Activated T-cell treated with anti-CD3 and anti-CD28 coated beads for 48 hours (primary cell): Measurements from ENCODE around the gene GPRIN1.

Experiments
- DNase-seq: peaks from one replicate; pipeline ENCODE4 v3.0.0-alpha.2; 2020; ENCODE audit warnings: low read depth

Gene GPRIN1

GRCh38 chr5:176643491-176644219, 33.7 kb upstream of the GPRIN1 start:
- DNase-seq = no peak

- no peak for DNase-seq
Observed at GRCh38 chr5:176642675-176643490, 32.9 kb upstream of the GPRIN1 start.

- DNase-seq = no peak
Observed at GRCh38 chr5:176640616-176641015, 30.7 kb upstream of the GPRIN1 start.

- no peak for DNase-seq
Observed at GRCh38 chr5:176639981-176640380, 30.0 kb upstream of the GPRIN1 start.

GRCh38 chr5:176639208-176639607, 29.3 kb upstream of the GPRIN1 start:
- no peak for DNase-seq

- no peak for DNase-seq
Observed at GRCh38 chr5:176638437-176638836, 28.5 kb upstream of the GPRIN1 start.

GRCh38 chr5:176637556-176637955, 27.6 kb upstream of the GPRIN1 start:
- DNase-seq = no peak

GRCh38 chr5:176636426-176636825, 26.5 kb upstream of the GPRIN1 start:
- no peak for DNase-seq

- no peak for DNase-seq
Observed at GRCh38 chr5:176633598-176633997, 23.6 kb upstream of the GPRIN1 start.

GRCh38 chr5:176632745-176633144, 22.8 kb upstream of the GPRIN1 start:
- no peak for DNase-seq

- no peak for DNase-seq
Observed at GRCh38 chr5:176631383-176632200, 21.6 kb upstream of the GPRIN1 start.

GRCh38 chr5:176630681-176631222, 20.8 kb upstream of the GPRIN1 start:
- DNase-seq = no peak

GRCh38 chr5:176629853-176630680, 20.1 kb upstream of the GPRIN1 start, which contains the start of the genes EIF4E1B and SNCB:
Gene EIF4E1B (plus strand): TSS chr5:176630675. CDS start chr5:176642788, 12,113 bp downstream.
Gene SNCB (minus strand): TSS chr5:176630534. CDS start chr5:176629654, 880 bp downstream.
- peak; percentile 66 for DNase-seq

GRCh38 chr5:176629317-176629852, 19.4 kb upstream of the GPRIN1 start:
- no peak for DNase-seq

- DNase-seq = no peak
Observed at GRCh38 chr5:176628406-176629228, 18.7 kb upstream of the GPRIN1 start.

- no peak for DNase-seq
Observed at GRCh38 chr5:176627582-176627981, 17.6 kb upstream of the GPRIN1 start.

GRCh38 chr5:176626876-176627236, 16.9 kb upstream of the GPRIN1 start:
- no peak for DNase-seq

GRCh38 chr5:176625966-176626875, 16.3 kb upstream of the GPRIN1 start:
- no peak for DNase-seq

GRCh38 chr5:176625512-176625911, 15.6 kb upstream of the GPRIN1 start:
- no peak for DNase-seq
